ENCODE measurements around the gene KHNYN.

KHNYN gene

GRCh38 chr14:24401810-24402702 lies 27.7 kb upstream of the KHNYN start:
- DNase-seq (ENCODE audit: low read depth) = no peak

- no peak for DNase-seq (ENCODE audit: low read depth)
Observed at GRCh38 chr14:24403294-24403998, 26.3 kb upstream of the KHNYN start.

- DNase-seq (ENCODE audit: low read depth) = no peak
Observed at GRCh38 chr14:24404814-24405213, 24.9 kb upstream of the KHNYN start.

- no peak for DNase-seq (ENCODE audit: low read depth)
Observed at GRCh38 chr14:24406416-24406815, 23.3 kb upstream of the KHNYN start.

- DNase-seq (ENCODE audit: low read depth) = no peak
Observed at GRCh38 chr14:24407608-24408325, 22.0 kb upstream of the KHNYN start.

GRCh38 chr14:24408764-24409163 lies 21.0 kb upstream of the KHNYN start:
- no peak for DNase-seq (ENCODE audit: low read depth)

- no peak for DNase-seq (ENCODE audit: low read depth)
Observed at GRCh38 chr14:24409192-24409591, 20.6 kb upstream of the KHNYN start.

- no peak for DNase-seq (ENCODE audit: low read depth)
Observed at GRCh38 chr14:24409956-24410355, 19.8 kb upstream of the KHNYN start.

- no peak for DNase-seq (ENCODE audit: low read depth)
Observed at GRCh38 chr14:24411443-24412389, 18.0 kb upstream of the KHNYN start.

GRCh38 chr14:24414077-24414476 lies 15.7 kb upstream of the KHNYN start:
- no peak for DNase-seq (ENCODE audit: low read depth)

- no peak for DNase-seq (ENCODE audit: low read depth)
Observed at GRCh38 chr14:24414732-24415420, 14.9 kb upstream of the KHNYN start.

- no peak for DNase-seq (ENCODE audit: low read depth)
Observed at GRCh38 chr14:24415421-24416253, 14.1 kb upstream of the KHNYN start.

GRCh38 chr14:24416254-24416931 lies 13.4 kb upstream of the KHNYN start:
- DNase-seq (ENCODE audit: low read depth) = no peak

- no peak for DNase-seq (ENCODE audit: low read depth)
Observed at GRCh38 chr14:24416932-24417619, 12.7 kb upstream of the KHNYN start.

GRCh38 chr14:24417832-24418491 lies 11.8 kb upstream of the KHNYN start:
- no peak for DNase-seq (ENCODE audit: low read depth)

- DNase-seq (ENCODE audit: low read depth) = no peak
Observed at GRCh38 chr14:24418492-24418873, 11.3 kb upstream of the KHNYN start.

GRCh38 chr14:24422261-24422660 lies 7.5 kb upstream of the KHNYN start:
- DNase-seq (ENCODE audit: low read depth) = no peak

Measured in activated T-helper 1 cell treated with Interleukin-2 at 50 U/mL for 16 hours (primary cell).